SK-N-SH (cell line): ENCODE results near the gene NUMA1. TPM values are rescaled to one million over a fixed set of nuclear protein-coding genes. Genes with fewer than 3 reads are reported as not detected.

ENCODE experiments used
- CTCF ChIA-PET: fragments of 300-600, 350-600 bp; formaldehyde crosslinking; extraction: SDS; loops from one replicate; lab custom pipeline; 2021; lab: Yijun Ruan, JAX
- POLR2A ChIA-PET: fragments of 350-600 bp; sonication (Branson Sonifier 250); formaldehyde crosslinking; extraction: SDS; loops from one replicate; lab custom pipeline; 2020; ENCODE audit warnings: antibody characterized with exemption, inconsistent platforms; lab: Yijun Ruan, JAX
- DNase-seq: peaks from one replicate; pipeline ENCODE4 v3.0.0; 2012
- H2AFZ ChIP-seq: fragments of 200-600 bp; sonication (generic); 2 replicates; pipeline ENCODE4 v1.8.1; 2016; ENCODE audit warnings: antibody characterized with exemption, mild to moderate bottlenecking, low read depth
- H3F3A ChIP-seq: fragments of 200-600 bp; sonication (generic); replicated peaks from 2 replicates; pipeline ENCODE3; 2016; ENCODE audit warnings: antibody characterized with exemption, mild to moderate bottlenecking; ENCODE audit not compliant: insufficient read depth
- H3K27ac ChIP-seq, 2 experiments: fragments of 200-500 bp in 1 of 2; fragments of 200-600 bp in 1 of 2; sonication (Bioruptor generic) in 1 of 2; sonication (generic), shearing (Covaris generic) in 1 of 2; 2 replicates each; pipeline versions ENCODE4 v1.5.1 to v1.6.1; 2014 to 2016; ENCODE audit warnings: low read depth in 2 of 2, inconsistent platforms in 1 of 2, low read length in 1 of 2, mild to moderate bottlenecking in 1 of 2, mixed read lengths in 1 of 2
- H3K27me3 ChIP-seq: fragments of 200-600 bp; sonication (generic), shearing (Covaris generic); 2 replicates; pipeline ENCODE4 v1.6.1; 2016; ENCODE audit warnings: mixed run types; ENCODE audit not compliant: insufficient read depth
- H3K36me3 ChIP-seq, 2 experiments: fragments of 200-500 bp in 1 of 2; fragments of 200-600 bp in 1 of 2; sonication (Bioruptor generic) in 1 of 2; sonication (generic) in 1 of 2; replicated peaks in 1 of 2; 2 replicates each; pipeline versions ENCODE3 to v1.5.1; 2014 to 2016; ENCODE audit warnings: low read length in 1 of 2, mild to moderate bottlenecking in 1 of 2; ENCODE audit not compliant: insufficient read depth in 2 of 2, control insufficient read depth in 1 of 2
- H3K4me1 ChIP-seq, 2 experiments: fragments of 200-500 bp in 1 of 2; fragments of 200-600 bp in 1 of 2; sonication (Bioruptor generic) in 1 of 2; sonication (generic), shearing (Covaris generic) in 1 of 2; 2 replicates each; pipeline versions ENCODE4 v1.5.1 to v1.6.1; 2014 to 2016; ENCODE audit warnings: low read depth in 1 of 2, low read length in 1 of 2, mixed run types in 1 of 2; ENCODE audit not compliant: insufficient read depth in 2 of 2, control insufficient read depth in 1 of 2
- H3K4me2 ChIP-seq: fragments of 200-600 bp; sonication (generic), shearing (Covaris generic); 2 replicates; pipeline ENCODE4 v1.6.1; 2017; ENCODE audit warnings: mixed run types
- H3K4me3 ChIP-seq, 2 experiments: fragments of 200-500 bp in 1 of 2; fragments of 200-600 bp in 1 of 2; sonication (Bioruptor generic) in 1 of 2; sonication (generic), shearing (Covaris generic) in 1 of 2; 2 replicates each; pipeline versions ENCODE4 v1.5.1 to v1.8.1; 2014 to 2016; ENCODE audit warnings: low read depth in 2 of 2, inconsistent platforms in 1 of 2, low read length in 1 of 2, mild to moderate bottlenecking in 1 of 2, mixed read lengths in 1 of 2, moderate library complexity in 1 of 2
- H3K79me2 ChIP-seq: fragments of 200-600 bp; sonication (generic); 2 replicates; pipeline ENCODE4 v1.8.1; 2017; ENCODE audit warnings: mild to moderate bottlenecking; ENCODE audit not compliant: insufficient read depth
- H3K9ac ChIP-seq: fragments of 200-600 bp; sonication (generic); 2 replicates; pipeline ENCODE4 v1.6.1; 2017; ENCODE audit warnings: mixed run types
- H3K9me2 ChIP-seq: fragments of 200-600 bp; sonication (generic); 2 replicates; pipeline ENCODE4 v1.6.1; 2017; ENCODE audit warnings: mixed run types
- H3K9me3 ChIP-seq: fragments of 200-600 bp; sonication (generic); 2 replicates; pipeline ENCODE4 v1.6.1; 2017; ENCODE audit warnings: mixed run types, mild to moderate bottlenecking, moderate library complexity
- H4K20me1 ChIP-seq: fragments of 200-600 bp; sonication (generic); 2 replicates; pipeline ENCODE4 v1.6.1; 2017; ENCODE audit warnings: mild to moderate bottlenecking, mixed run types; ENCODE audit not compliant: insufficient read depth
- CTCF ChIP-seq: fragments of 200-600 bp; sonication (generic); IDR thresholded peaks from 2 replicates; pipeline ENCODE4 v1.6.1; 2017; ENCODE audit warnings: antibody characterized with exemption, mild to moderate bottlenecking, moderate library complexity
- GABPA ChIP-seq: IDR thresholded peaks from 2 replicates; pipeline ENCODE4 v1.4.0; 2012; ENCODE audit warnings: low read depth, mild to moderate bottlenecking
- IRF3 ChIP-seq: fragments of 150-350 bp; IDR thresholded peaks from 2 replicates; pipeline ENCODE4 v1.6.1; 2016; ENCODE audit warnings: mild to moderate bottlenecking, low read depth, low read length
- MXI1 ChIP-seq: IDR thresholded peaks from 2 replicates; pipeline ENCODE4 v1.6.1; 2012; ENCODE audit warnings: mild to moderate bottlenecking, low read depth, low read length, improper control_type of control experiment
- RCOR1 ChIP-seq: fragments of 150-350 bp; IDR thresholded peaks from 2 replicates; pipeline ENCODE4 v1.6.1; 2017; ENCODE audit warnings: antibody characterized with exemption, low read length
- RFX5 ChIP-seq: IDR thresholded peaks from 2 replicates; pipeline ENCODE4 v1.6.1; 2012; ENCODE audit warnings: mild to moderate bottlenecking, improper control_type of control experiment, low read length
- SIN3A ChIP-seq: IDR thresholded peaks from 2 replicates; pipeline ENCODE4 v1.6.1; 2012; ENCODE audit warnings: low read depth, mild to moderate bottlenecking, low read length, moderate library complexity, borderline replicate concordance
- SMC3 ChIP-seq: IDR thresholded peaks from 2 replicates; pipeline ENCODE4 v1.6.1; 2012; ENCODE audit warnings: low read depth, low read length, improper control_type of control experiment
- TCF12 ChIP-seq: IDR thresholded peaks from 2 replicates; pipeline ENCODE4 v1.4.0; 2012
- TEAD4 ChIP-seq: IDR thresholded peaks from 2 replicates; pipeline ENCODE4 v1.4.0; 2012; ENCODE audit warnings: mild to moderate bottlenecking, borderline replicate concordance; ENCODE audit not compliant: insufficient read depth
- WGBS: methylation state at CpG from one replicate; pipeline ENCODE4 v1.1.6; 2017; ENCODE audit warnings: low lambda C conversion rate; 5-methylcytosine and 5-hydroxymethylcytosine counted together
- polyA plus RNA-seq, 3 experiments: library from polyadenylated mRNA; depleted of rRNA; stranded (reverse); fragments of >200 nt; gene quantifications; 2 replicates each; pipeline ENCODE4 v1.2.3, GENCODE V29; 2012

Gene NUMA1
- polyA plus RNA-seq, 1 of the 3 experiments (the other 2 are of a cell fraction) = 111 TPM

- H3K4me2 ChIP-seq = no peak overlapping the region
- H2AFZ ChIP-seq = no peak overlapping the region
- POLR2A ChIA-PET = no interaction called here
- no peak overlapping the region for H3K9ac ChIP-seq
- CTCF ChIA-PET = interaction anchor here (1.2 to 7.8 kb wide), 5 partner anchors 20 to 106 kb away, joined by 3 to 99 read pairs (median 21); no protein-coding TSS in a partner anchor
- no peaks in the 10 kb centered on the region for H3K9me3 ChIP-seq
- TF ChIP-seq IRF3 = no peak
- TF ChIP-seq SMC3 = no peak
- TF ChIP-seq SIN3A = no peak
- TF ChIP-seq TEAD4 = no peak
- no peak for TF ChIP-seq GABPA
- TF ChIP-seq RFX5 = no peak
- no peak for TF ChIP-seq MXI1
- peaks cover 5 to 29% of the 10 kb centered on the region in 2 experiments; a peak in 3 of 4 replicates for H3K4me1 ChIP-seq
- WGBS = 90% methylated on average over 2 of the region's 2 CpGs
- DNase-seq = no peak
- peaks cover 18% of the 10 kb centered on the region for H3K79me2 ChIP-seq
- no peaks in the 10 kb centered on the region for H3K9me2 ChIP-seq
- H3K27me3 ChIP-seq = no peaks in the 10 kb centered on the region
- no peak overlapping the region for H3K4me3 ChIP-seq
- H3K27ac ChIP-seq = peak overlapping the region in 1 of 2 experiments; percentile 44; a peak in 2 of 4 replicates
- H3K36me3 ChIP-seq = peaks cover 0 to 17% of the 10 kb centered on the region in 2 experiments
- peaks cover 3% of the 10 kb centered on the region for H3F3A ChIP-seq
- H4K20me1 ChIP-seq = no peaks in the 10 kb centered on the region
Observed at GRCh38 chr11:72083414-72083813, 3.1 kb upstream of the NUMA1 start.

- Histone ChIP-seq H3K9ac (no peak overlapping the region), H3K4me3 (no peak overlapping the region), H3K9me2 (no peaks in the 10 kb centered on the region), H3F3A (no peaks in the 10 kb centered on the region), H3K4me2 (no peak overlapping the region), H3K27me3 (no peaks in the 10 kb centered on the region), H4K20me1 (no peaks in the 10 kb centered on the region), H2AFZ (no peak overlapping the region), H3K79me2 (peaks cover 32% of the 10 kb centered on the region), H3K4me1 (peaks cover 8 to 23% of the 10 kb centered on the region in 2 experiments; a peak in 3 of 4 replicates), H3K36me3 (peaks cover 0 to 6% of the 10 kb centered on the region in 2 experiments), H3K9me3 (no peaks in the 10 kb centered on the region), H3K27ac (peak overlapping the region in 1 of 2 experiments; percentile 88; a peak in 1 of 4 replicates)
- TF ChIP-seq TCF12 (no peak), RCOR1 (no peak), CTCF (no peak)
- POLR2A ChIA-PET = interaction anchor here (1.0 to 1.6 kb wide), 2 partner anchors 9 to 41 kb away, joined by 3 to 6 read pairs; no protein-coding TSS in a partner anchor
- 100% methylated on average over 3 of the region's 3 CpGs for WGBS
- no peak for DNase-seq
- CTCF ChIA-PET = interaction anchor here (0.8 to 7.8 kb wide), 6 partner anchors 9 to 349 kb away, joined by 3 to 99 read pairs (median 5); no protein-coding TSS in a partner anchor
Observed at GRCh38 chr11:72081821-72082453, 1.6 kb upstream of the NUMA1 start.
